DND-41 (cell line): ENCODE data around the gene POLE2.

Experiments used
- EZH2 ChIP-seq: IDR thresholded peaks from 3 replicates; pipeline ENCODE4 v1.6.1; 2012; ENCODE audit warnings: borderline replicate concordance, low read depth, mild to moderate bottlenecking, moderate library complexity, low read length, inconsistent platforms; ENCODE audit not compliant: severe bottlenecking
- TF ChIP-seq, protein P1 (sequence below): IDR thresholded peaks from 2 replicates; pipeline ENCODE4 v1.5.1; 2012; ENCODE audit warnings: borderline replicate concordance, low read length, moderate library complexity, mild to moderate bottlenecking; ENCODE audit not compliant: poor library complexity, severe bottlenecking; ENCODE audit errors: extremely low read depth

- TF ChIP-seq, protein P1, sequence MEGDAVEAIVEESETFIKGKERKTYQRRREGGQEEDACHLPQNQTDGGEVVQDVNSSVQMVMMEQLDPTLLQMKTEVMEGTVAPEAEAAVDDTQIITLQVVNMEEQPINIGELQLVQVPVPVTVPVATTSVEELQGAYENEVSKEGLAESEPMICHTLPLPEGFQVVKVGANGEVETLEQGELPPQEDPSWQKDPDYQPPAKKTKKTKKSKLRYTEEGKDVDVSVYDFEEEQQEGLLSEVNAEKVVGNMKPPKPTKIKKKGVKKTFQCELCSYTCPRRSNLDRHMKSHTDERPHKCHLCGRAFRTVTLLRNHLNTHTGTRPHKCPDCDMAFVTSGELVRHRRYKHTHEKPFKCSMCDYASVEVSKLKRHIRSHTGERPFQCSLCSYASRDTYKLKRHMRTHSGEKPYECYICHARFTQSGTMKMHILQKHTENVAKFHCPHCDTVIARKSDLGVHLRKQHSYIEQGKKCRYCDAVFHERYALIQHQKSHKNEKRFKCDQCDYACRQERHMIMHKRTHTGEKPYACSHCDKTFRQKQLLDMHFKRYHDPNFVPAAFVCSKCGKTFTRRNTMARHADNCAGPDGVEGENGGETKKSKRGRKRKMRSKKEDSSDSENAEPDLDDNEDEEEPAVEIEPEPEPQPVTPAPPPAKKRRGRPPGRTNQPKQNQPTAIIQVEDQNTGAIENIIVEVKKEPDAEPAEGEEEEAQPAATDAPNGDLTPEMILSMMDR, result no peak
- no peak for TF ChIP-seq EZH2
Observed at GRCh38 chr14:49619730-49620129, 68.3 kb downstream of the POLE2 start.
